GM20431 (cell line): ENCODE measurements around the gene ZNF555.
"Not testable (repeated sequence)": the region's sequence is repeated elsewhere in the genome, so short reads cannot be mapped to it uniquely, and the experiment has no call there.

Experiments used
- in situ Hi-C: fragments of 300-500 bp; cut with MseI, MboI; formaldehyde crosslinking; loops from one replicate; pipeline ENCODE4 v1.15.0; 2020; ENCODE audit warnings: low sequenced_read_pairs; ENCODE audit not compliant: unreplicated experiment

Gene ZNF555

DNA sequence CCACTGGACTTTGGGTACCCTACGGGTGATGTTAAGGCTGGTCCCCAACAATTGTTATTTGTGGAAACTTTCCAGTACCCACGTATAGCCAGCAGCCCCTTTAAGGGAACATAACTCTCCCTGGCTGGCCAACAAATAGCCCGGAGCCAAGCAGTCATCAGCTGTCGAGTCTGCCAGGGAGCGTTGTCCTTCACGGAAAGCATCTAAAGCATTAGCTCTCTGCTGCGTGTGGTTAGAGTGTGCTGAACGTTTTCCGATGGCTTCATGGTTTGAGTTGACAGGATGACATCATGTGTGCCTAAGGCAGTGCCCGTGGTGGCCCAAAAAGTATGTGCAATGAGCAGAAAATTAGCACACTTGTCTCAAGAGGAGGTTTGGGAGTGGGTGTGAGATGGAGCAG, 22.5 kb downstream of the ZNF555 start:
- in situ Hi-C loops = no loop called here

DNA sequence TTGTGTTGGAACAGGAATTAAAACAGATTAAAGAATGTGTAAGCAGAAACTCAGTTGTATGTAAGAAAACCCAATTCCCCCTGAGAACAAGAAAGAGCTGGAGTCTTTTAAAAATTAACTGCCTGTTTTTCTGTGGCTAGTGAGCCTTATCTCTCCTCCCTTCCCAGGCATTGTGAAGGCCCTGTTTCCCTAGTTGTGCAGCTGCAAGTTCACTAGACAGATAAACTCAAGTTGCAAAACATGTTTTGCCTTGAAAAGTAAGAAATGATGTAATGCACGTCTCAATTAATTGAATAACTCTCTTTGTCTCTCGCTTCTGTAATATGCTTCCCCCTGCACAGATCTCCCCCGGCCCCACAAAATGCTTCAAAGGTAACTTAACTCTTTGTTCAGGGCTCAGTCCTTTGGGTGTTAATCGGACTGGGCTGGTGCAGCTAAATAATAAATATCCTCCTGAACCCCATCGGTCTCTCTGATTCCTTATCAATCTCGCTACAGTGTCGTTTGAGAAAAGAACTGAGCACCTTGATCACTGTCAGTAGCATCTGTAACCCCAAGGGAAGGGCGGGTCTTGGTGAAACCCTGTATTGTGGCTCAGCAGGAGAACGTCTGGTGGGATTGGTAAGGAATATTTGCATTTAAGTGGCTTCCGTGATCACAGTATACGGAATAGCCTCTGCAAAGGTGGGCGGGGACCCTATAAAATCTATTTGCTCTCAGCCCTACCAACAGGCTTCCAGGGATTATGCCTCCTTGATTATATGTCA, 24.2 kb downstream of the ZNF555 start:
- in situ Hi-C loops = no loop called here

DNA sequence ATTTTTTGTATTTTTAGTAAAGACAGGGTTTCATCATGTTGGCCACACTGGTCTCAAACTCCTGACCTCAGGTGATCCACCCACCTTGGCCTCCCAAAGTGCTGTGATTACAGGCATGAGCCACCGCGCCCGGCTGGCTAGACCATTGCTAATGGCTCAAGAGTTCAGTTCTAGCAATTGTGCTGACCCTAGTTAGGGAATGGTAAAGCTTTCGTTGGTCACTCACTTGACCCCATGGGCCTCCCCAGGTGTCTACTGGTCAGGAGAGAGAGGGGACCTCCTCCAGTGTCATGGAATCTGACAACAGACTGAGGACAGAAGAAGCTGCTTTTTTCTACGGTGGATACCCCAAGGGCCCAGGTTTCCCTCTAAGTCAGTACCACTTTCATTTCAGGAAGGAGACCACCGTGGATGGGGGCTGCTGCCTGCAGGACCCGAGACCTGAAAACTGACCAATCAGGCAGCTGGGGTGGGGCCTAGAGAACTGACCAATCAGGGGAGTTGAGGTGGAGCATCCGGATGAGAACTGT, 25.3 kb downstream of the ZNF555 start:
- in situ Hi-C loops = no loop called here

DNA sequence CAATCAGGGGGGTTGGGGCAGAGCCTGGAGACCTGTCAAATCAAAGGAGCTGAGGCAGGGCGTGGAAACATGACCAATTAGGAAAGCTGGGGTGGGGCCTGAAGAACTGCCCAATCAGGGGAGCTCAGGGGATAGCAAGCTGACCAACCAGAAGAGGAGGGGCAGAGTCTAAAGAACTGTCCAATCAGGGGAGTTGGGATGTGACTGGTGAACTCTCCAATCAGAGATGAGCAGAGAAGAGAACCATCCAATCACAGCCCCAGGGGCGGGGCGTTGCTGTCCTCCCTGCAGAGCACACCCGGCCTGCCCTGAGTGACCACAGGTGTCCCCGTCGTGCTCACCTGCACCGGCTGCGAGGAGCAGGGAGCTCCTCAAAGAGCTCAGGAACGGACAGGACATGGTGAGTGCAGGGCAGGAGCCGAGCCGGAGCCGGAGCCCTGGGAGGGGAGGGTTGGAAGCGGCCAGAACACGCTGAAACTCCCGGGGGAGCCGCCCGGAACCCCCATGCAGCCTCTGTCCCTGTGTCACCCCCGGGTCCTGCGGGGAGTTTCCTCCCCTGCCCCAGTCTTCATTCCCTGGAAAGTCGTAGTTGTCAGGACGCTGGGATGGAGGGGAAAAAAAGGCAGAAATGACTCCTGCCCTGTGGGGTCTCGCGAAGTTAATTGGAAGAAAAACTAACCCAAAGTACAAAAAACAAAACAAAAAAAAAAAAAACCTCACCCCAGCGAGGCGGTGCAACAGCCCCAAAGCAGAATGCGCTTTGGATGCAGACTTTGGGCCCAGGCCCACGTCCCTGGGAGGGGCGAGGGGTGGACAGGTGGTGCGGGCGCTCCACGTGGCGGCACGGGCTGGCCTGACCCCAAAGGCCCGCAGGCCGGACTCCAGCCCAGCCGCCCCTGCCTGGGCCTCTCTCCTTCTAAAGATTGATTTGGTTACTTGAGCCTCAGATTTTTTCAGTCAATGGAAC, 26.0 kb downstream of the ZNF555 start, which contains the start of gene ZNF556:
Gene ZNF556, plus strand, starts transcription at position 311 of the 967 bp plus-strand sequence. Its CDS starts 87 bp downstream, at position 398.
- in situ Hi-C loops = no loop called here

DNA sequence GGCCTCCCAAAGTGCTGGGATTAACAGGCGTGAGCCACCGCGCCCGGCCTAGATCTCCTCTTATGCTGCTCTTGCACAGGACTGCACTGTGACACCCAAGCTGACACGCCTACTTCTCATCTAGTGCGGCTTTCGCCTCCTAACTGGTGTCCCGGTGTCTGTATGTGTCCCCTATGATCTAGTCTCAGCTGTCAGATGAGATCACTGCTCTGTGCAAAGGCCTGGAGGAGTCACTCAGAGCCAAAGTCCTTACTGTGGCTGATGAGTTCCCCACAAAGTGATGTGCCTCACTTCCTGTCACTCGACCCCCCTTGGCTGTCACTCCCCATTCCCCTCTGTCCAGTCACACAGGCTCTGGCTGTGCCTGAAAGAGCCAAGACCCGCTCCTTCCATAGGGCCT, 28.3 kb downstream of the ZNF555 start:
- in situ Hi-C loops = no loop called here

DNA sequence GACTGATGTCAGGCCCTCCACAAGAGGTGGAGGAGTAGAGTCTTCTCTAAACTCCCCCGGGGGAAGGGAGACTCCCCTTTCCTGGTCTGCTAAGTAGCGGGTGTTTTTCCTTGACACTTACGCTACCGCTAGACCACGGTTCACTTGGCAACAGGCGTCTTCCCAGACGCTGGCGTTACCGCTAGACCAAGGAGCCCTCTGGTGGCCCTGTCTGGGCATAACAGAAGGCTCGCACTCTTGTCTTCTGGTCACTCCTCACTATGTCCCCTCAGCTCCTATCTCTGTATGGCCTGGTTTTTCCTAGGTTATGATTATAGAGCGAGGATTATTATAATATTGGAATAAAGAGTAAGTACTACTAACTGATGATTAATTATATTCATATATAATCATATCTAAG, 30.9 kb downstream of the ZNF555 start:
- in situ Hi-C loops = not testable (repeated sequence)

DNA sequence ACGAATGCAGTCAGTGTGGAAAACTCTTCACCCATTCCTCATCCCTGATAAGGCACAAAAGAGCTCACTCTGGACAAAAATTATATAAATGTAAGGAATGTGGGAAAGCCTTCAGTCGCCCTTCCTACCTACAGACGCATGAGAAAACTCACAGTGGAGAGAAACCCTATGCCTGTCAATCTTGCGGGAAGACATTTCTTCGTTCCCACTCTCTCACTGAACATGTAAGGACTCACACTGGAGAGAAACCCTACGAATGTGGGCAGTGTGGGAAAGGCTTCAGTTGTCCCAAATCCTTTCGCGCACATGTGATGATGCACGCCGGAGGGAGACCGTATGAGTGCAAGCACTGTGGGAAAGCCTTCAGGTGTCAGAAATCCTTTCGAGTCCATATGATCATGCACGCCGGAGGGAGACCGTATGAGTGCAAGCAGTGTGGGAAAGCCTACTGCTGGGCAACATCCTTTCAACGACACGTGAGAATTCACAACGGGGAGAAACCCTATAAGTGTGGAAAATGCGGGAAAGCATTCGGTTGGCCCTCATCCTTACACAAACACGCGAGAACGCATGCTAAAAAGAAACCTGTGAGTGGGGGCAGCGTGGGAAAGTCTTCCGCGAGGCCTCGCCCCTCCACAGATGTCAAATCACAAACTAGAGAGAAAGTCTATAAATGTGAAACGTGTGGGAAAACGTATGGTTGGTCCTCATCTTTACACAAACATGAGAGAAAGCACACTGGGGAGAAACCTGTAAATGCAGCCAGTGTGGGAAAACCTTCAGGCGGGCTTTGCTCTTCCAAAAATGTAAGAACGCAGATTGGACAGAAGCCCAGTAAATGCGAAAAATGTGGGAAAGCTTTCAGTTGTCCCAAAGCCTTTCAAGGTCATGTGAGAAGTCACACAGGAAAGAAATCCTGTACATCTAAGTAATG, 36.4 kb downstream of the ZNF555 start:
- in situ Hi-C loops = no loop called here

DNA sequence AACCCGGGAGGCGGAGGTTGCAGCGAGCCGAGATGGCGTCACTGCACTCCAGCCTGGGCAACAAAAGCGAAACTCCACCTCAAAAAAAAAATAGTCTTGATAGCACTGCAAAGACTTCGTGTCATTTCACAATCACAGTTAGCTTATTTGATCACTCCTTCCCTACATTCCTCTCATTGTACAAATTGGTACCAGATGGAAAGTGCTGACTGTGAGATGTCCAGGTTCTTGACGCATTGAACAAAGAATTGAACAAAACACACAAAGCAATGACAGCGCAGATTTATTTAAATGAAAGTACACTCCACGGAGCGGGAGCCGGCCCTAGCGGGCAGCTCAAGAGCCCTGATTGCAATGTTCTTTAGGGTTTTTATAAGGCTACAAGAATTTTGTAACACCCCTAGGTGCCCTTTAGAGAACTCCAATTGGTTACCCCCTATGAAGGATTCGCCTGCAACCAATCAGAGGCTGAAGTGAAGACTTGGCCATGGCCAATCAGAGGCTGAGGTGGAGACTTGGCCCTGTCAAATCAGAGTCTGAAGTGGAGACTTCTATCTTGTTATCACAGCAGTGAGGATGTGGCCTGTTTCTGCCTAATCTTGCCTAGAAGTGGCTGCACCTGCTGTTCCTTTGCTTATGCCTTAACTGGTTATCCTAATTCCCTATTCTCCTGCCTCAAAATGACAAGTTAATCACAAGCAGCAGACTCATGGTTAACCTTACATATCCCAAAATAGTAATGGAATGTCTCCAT, 42.6 kb downstream of the ZNF555 start:
- in situ Hi-C loops = no loop called here

DNA sequence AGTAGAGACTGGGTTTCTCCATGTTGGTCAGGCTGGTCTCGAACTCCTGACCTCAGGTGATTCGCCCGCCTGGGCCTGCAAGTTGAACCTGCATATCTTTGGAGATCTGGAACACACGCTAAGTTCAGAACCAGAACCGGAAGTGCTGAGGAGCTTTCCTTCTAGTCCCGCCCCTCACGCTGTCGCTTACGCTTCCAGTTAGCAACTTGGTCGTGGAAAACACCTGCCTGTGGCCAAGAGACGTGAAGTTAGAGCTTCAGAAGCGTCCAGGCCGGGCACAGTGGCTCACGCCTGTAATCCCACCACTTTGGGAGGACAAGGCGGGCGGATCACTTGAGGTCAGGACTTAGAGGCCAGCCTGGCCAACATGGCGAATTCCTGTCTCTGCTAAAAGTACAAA, 44.5 kb downstream of the ZNF555 start:
- in situ Hi-C loops = no loop called here

DNA sequence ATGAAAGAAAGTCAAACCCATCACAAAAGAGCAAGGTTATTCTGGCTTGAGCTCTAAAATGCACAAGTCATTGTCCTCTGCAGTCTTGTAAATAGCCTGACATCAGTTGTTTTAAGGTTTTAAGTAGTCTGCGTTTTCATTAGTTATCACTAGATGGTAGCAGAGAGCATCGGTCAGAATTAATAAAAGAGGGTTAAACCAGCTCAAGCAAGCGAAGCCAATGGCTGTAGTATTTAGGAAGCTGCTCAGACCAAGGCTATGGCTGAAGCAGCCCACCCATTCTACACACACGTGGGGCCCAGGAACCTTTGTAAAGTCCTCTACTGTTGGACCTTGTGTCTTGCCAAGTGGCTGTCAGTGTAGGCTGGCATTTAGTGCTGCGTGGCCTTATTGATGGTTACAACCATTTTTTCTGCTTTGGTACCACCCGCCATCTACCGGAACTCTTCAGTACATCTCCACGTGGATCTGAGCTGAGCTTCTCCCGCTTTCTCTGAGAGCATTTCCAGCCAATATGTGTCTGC, 46.2 kb downstream of the ZNF555 start:
- in situ Hi-C loops = no loop called here

DNA sequence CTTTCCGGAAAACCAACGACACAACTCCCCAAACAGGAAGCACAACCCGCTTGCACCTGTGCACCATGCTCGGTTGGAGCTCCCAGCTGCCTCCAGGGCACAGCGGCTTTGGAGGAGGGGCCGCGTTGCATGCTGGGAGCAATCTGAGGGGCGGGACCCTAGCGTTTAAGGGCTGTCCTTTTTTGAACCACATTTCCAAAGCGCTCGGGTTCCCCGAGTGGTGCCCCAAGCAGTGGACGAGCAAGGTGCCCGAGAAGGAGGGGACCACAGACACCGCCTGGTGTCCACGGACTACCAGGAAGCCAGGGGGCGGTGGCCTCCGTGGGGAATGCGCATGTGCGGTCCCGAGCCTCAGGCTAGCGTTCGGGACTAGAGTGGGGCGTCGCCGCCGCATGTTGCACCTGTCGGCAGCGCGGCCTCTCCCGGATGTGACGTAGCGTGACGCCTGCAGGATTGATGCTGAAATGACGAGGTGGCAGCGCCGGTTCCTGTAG, 47.5 kb downstream of the ZNF555 start:
- in situ Hi-C loops = no loop called here

DNA sequence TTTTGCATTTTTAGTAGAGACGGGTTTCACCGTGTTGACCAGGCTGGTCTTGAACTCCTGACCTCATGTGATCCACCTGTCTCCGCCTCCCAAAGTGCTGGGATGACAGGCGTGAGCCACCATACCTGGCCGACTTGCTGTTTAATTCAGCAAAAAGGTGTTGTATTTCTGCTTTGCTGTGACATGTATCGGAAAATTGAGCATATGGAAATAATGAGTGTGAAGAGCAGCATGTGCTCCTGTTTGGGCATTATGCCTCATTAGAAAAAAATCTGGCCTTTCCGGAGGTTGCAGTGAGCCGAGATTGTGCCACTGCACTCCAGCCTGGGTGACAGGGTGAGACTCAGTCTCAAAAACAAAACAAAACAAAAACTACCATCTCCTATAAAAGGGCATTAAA, 49.3 kb downstream of the ZNF555 start:
- in situ Hi-C loops = not testable (repeated sequence)

DNA sequence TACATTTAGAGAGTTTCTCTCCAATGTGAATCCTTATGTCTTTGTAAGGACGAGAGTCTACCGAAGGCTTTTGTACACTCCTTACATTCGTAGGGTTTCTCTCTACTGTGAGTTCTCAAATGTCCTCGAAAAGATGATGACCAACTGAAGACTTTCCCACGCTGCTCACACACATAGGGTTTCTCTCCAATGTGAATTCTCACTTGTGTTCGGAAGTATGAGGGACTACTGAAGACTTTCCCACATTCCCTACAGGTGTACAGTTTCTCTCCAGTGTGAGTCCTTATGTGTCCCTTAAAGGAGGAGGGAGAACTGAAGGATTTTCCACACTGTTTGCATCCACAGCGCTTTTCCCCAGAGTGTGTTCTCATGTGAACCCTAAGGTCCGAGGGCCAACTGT, 55.4 kb downstream of the ZNF555 start:
- in situ Hi-C loops = no loop called here

DNA sequence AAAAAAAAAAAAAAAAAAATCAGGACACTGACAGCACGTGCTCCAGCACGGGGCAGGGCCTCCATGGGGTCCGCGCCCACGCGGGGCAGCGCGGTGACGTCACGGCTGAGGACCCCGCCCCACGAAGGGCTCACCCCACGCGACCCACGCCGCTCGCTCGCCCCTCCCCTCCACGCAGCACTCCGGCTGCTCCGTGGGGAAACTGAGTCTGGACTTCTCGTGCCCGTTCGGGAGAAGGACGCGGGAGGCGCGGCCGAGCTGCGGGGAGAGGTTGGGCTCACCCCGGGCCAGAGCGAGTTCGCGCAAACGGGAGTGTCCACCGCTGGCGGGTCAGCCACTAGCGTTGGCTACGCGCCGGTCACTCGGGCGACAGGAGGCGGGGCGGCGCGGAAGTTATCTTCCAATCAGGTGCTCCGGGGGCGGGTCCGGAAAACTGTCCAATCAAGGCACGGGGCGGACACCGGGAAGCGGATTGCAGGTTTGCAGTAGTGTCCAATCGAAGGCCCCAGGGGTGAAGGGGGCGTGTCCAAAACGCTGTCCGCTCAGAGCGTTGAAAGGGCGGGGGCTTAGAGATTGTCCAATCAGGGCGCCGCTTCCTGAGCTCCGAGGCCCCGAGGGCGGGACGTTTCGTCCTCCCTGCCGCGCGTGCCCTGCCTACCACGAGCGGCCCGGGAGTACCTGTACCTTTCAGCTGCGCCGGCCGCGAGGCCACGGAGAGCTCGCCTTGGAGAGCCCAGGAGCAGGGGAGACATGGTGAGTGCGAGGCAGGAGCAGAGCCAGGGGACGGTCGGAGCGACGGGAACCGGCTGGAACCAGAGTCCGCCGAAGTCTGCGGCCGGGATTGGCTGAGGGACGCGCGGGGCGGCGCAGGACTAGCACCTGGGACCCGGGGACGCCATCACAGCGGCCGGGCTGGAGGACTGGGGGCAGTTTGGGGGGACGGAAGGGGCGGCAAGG, 59.3 kb downstream of the ZNF555 start, which contains the start of gene ZNF57:
Gene ZNF57, plus strand, starts transcription at position 633 of the 957 bp plus-strand sequence. Its CDS starts 118 bp downstream, at position 751.
- in situ Hi-C loops = no loop called here

DNA sequence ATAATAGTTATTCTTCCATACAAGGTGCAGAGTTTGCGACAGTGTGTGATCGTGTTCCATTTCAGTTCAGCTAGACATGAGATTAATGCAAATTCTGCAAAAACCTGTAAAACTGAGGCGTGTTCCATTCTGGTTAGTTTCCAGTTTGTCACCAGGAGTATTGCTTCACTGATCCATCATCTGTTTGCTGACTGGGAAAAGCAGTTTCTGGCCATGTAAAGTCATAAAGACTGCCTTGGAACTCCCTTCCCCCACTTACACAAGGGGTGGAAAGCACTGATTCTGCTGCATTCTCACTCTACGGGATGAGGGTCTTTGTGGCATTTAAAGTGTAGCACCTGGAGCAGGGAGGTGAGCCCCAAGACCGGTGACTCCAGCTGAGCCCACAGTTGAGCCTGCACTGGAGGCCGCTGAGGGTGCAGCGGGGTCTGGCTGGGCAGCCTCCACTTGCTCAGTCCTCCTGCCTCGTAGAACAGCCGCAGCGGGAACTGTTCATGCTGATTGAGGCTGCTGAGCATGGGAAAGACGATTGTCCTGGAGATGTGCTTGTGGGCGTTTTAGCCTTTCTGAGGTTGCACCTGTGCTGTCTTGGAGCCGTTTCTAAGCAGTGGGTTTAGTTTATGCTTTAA, 61.4 kb downstream of the ZNF555 start:
- in situ Hi-C loops = no loop called here

DNA sequence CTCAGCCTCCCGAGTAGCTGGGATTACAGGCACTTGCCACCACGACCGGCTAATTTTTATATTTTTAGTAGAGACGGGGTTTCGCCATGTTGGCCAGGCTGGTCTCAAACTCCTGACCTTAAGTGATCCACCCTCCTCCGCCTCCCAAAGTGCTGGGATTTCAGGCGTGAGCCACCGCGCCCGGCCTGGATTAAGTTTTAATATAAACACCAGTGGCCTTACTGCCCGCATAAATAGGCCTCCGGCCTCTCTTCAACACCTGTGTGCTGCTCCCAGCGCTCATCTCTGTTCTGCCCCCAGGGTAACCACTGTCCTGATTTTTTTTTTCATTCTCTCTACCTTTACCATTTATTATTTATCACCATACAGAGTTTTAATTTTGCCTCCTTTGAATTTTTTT, 62.1 kb downstream of the ZNF555 start:
- in situ Hi-C loops = not testable (repeated sequence)

DNA sequence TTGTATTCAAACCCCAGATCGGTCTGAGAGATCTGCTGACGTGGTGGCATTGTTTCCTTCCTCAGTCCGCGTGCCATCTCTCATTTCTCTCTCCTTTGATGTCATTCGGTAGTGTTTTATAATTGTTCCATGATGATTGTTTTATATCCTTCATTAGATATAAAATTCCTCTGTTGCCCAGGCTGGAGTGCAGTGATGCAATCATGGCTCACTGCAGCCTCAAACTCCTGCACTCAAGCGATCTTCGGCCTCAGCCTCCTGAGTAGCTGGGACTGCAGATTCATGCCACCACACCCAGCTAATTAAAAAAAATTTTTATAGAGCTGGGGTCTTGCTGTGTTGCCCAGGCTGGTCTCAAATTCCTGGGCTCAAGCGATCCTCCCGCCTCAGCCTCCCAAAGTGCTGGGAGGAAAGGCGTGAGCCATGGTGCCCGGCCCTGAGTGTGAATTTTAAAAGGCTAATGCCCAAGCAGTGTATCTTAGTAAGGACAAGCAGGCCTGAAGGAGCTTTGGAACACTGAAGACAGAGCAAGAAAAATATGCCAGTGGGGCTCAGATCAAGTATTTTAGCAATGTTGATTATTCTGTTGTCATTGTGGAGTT, 64.7 kb downstream of the ZNF555 start:
- in situ Hi-C loops = no loop called here
